HepG2 (cell line): ENCODE data around the gene PLRG1. TPM values are rescaled to one million over a fixed set of nuclear protein-coding genes. Genes with fewer than 3 reads are reported as not detected.

ENCODE experiments used
- AGO1 ChIP-seq: fragments of 200-400 bp; formaldehyde crosslinking; IDR thresholded peaks from 2 replicates; pipeline ENCODE4 v1.6.1; 2017; ENCODE audit warnings: mild to moderate bottlenecking, low read depth, low read length, moderate library complexity; ENCODE audit not compliant: poor library complexity, severe bottlenecking
- BRF2 ChIP-seq: sonication (generic); formaldehyde crosslinking; IDR thresholded peaks from 2 replicates; pipeline ENCODE4 v1.8.1; 2022; ENCODE audit warnings: mild to moderate bottlenecking, missing genetic modification reagents
- DNMT1 ChIP-seq: sonication (generic); formaldehyde crosslinking; IDR thresholded peaks from 2 replicates; pipeline ENCODE4 v1.5.1; 2020; ENCODE audit warnings: mild to moderate bottlenecking, missing genetic modification reagents
- GTF3A ChIP-seq: sonication (generic); formaldehyde crosslinking; conservative IDR thresholded peaks from 2 replicates; pipeline ENCODE4 v1.4.0; 2020; ENCODE audit warnings: mild to moderate bottlenecking, missing genetic modification reagents
- HOXA3 ChIP-seq: sonication (generic); formaldehyde crosslinking; IDR thresholded peaks from 2 replicates; pipeline ENCODE4 v1.5.0; 2020; ENCODE audit warnings: missing genetic modification reagents
- KLF15 ChIP-seq: sonication (generic); formaldehyde crosslinking; IDR thresholded peaks from 2 replicates; pipeline ENCODE4 v1.8.1; 2023; ENCODE audit warnings: borderline replicate concordance, mild to moderate bottlenecking, inconsistent platforms, missing genetic modification reagents, mixed read lengths
- MNT ChIP-seq: fragments of 450-650 bp; IDR thresholded peaks from 2 replicates; pipeline ENCODE4 v1.6.1; 2016
- NONO ChIP-seq, 2 experiments: fragments of 450-650 bp in 1 of 2; sonication (generic) in 1 of 2; formaldehyde crosslinking in 1 of 2; IDR thresholded peaks in 1 of 2; conservative IDR thresholded peaks in 1 of 2; 2 replicates each; pipeline versions ENCODE4 v1.6.1 to v1.8.0; 2017 to 2022; ENCODE audit warnings: mild to moderate bottlenecking in 1 of 2, missing genetic modification reagents in 1 of 2, moderate library complexity in 1 of 2
- NR2C2 ChIP-seq: sonication (generic); formaldehyde crosslinking; IDR thresholded peaks from 2 replicates; pipeline ENCODE4 v1.4.0; 2020; ENCODE audit warnings: missing genetic modification reagents, mild to moderate bottlenecking, moderate library complexity, borderline replicate concordance
- NR2F1 ChIP-seq, 2 experiments: fragments of 450-650 bp in 1 of 2; formaldehyde crosslinking in 1 of 2; IDR thresholded peaks; 2 replicates each; pipeline versions ENCODE4 v1.5.0 to v1.6.1; 2016 to 2020; ENCODE audit warnings: mild to moderate bottlenecking in 1 of 2, missing compliant biosample characterization in 1 of 2, missing genetic modification reagents in 1 of 2, moderate library complexity in 1 of 2
- SNAPC2 ChIP-seq: sonication (generic); formaldehyde crosslinking; IDR thresholded peaks from 2 replicates; pipeline ENCODE4 v1.8.1; 2022; ENCODE audit warnings: mild to moderate bottlenecking, missing genetic modification reagents
- SOX6 ChIP-seq, 2 experiments: fragments of 450-650 bp in 1 of 2; sonication (generic) in 1 of 2; formaldehyde crosslinking in 1 of 2; IDR thresholded peaks; 2 replicates each; pipeline versions ENCODE4 v1.4.0 to v1.6.1; 2017 to 2020; ENCODE audit warnings: antibody characterized with exemption in 1 of 2, mild to moderate bottlenecking in 1 of 2, missing genetic modification reagents in 1 of 2
- TEAD3 ChIP-seq: optimal IDR thresholded peaks from 2 replicates; pipeline ENCODE3; 2016; ENCODE audit warnings: borderline replicate concordance
- ZBTB49 ChIP-seq: sonication (generic); formaldehyde crosslinking; IDR thresholded peaks from 2 replicates; pipeline ENCODE4 v1.4.0; 2020; ENCODE audit warnings: missing genetic modification reagents, borderline replicate concordance
- ZNF225 ChIP-seq: sonication (generic); formaldehyde crosslinking; IDR thresholded peaks from 2 replicates; pipeline ENCODE4 v1.4.0; 2020; ENCODE audit warnings: mild to moderate bottlenecking, missing genetic modification reagents
- ZNF30 ChIP-seq: sonication (generic); formaldehyde crosslinking; IDR thresholded peaks from 2 replicates; pipeline ENCODE4 v1.5.0; 2020; ENCODE audit warnings: mild to moderate bottlenecking, missing genetic modification reagents
- ZNF724P ChIP-seq: sonication (generic); formaldehyde crosslinking; IDR thresholded peaks from 2 replicates; pipeline ENCODE4 v1.8.0; 2022; ENCODE audit warnings: missing genetic modification reagents, borderline replicate concordance
- ZSCAN12 ChIP-seq: sonication (generic); formaldehyde crosslinking; IDR thresholded peaks from 2 replicates; pipeline ENCODE4 v1.9.0; 2021; ENCODE audit warnings: mild to moderate bottlenecking, missing genetic modification reagents
- polyA plus RNA-seq, 8 experiments: library from polyadenylated mRNA; depleted of rRNA in 3 of 8; stranded (reverse) in 7 of 8; unstranded in 1 of 8; fragments of >200 nt; fragmentation: Illumina TruSeq in 4 of 8; extraction: Trizol in 4 of 8; gene quantifications; 2 replicates each; pipeline versions ENCODE4 v1.2.1 to v1.2.3, GENCODE V29; 2011 to 2016; ENCODE audit warnings: low read depth in 4 of 8, missing spikeins in 1 of 8, mixed read lengths in 1 of 8; ENCODE audit not compliant: insufficient read depth in 1 of 8
- total RNA-seq, 5 experiments: library from RNA; depleted of rRNA; stranded (reverse); fragments of >200 nt; fragmentation: Illumina TruSeq; extraction: Trizol; gene quantifications; 2 replicates each; pipeline ENCODE4 v1.2.3, GENCODE V29; 2016; ENCODE audit warnings: low read depth in 1 of 5

PLRG1 gene
- total and polyA plus RNA-seq, 2 of the 13 experiments (the other 11 are each of a cell fraction or from before 2014, with no cell fraction given) = 77.3 to 110 TPM

- TF ChIP-seq GTF3A (CRISPR knock-in tag) (no peak), NR2C2 (CRISPR knock-in tag) (peak; percentile 81), MNT (no peak), SNAPC2 (no peak; the same call in 1 of the 2 replicates), ZNF225 (no peak), ZNF30 (CRISPR knock-in tag) (no peak), ZSCAN12 (CRISPR knock-in tag) (no peak), ZBTB49 (CRISPR knock-in tag) (no peak), TEAD3 (CRISPR knock-in tag) (peak; percentile 82), AGO1 (no peak), BRF2 (no peak), NR2F1 (CRISPR knock-in tag; IDR thresholded peaks at IDR 0.05) (peak; percentile 80 to 91), DNMT1 (no peak), ZNF724P (CRISPR knock-in tag) (no peak), NONO (IDR thresholded peaks at IDR 0.05) (no peak), NONO (CRISPR knock-in tag; conservative IDR thresholded peaks at IDR 0.05) (0 out of 2 replicates have a peak, but pooled peaks have one; percentile 50), HOXA3 (no peak), SOX6 (IDR thresholded peaks at IDR 0.05) (no peak), SOX6 (CRISPR knock-in tag; IDR thresholded peaks at IDR 0.05) (peak; percentile 94), KLF15 (CRISPR knock-in tag) (no peak)
Observed at GRCh38 chr4:154597798-154598774, 47.9 kb upstream of the PLRG1 start (continued).
